Smooth muscle cell (in vitro differentiated cells): ENCODE measurements around the gene C2. TPM values are rescaled to one million over a fixed set of nuclear protein-coding genes. Genes with fewer than 3 reads are reported as not detected.
A peak's percentile ranks its signal among the peaks of the same experiment; 100 is the strongest.

Experiments
- DNase-seq: peaks from one replicate; lab custom pipeline; 2025; ENCODE audit not compliant: unreplicated experiment; lab: John Stamatoyannopoulos, UW
- H2AFZ ChIP-seq: fragments of 200-600 bp; sonication (generic); 2 replicates; pipeline ENCODE4 v1.6.0; 2016; ENCODE audit warnings: antibody characterized with exemption, low read depth, mild to moderate bottlenecking
- H3F3A ChIP-seq: fragments of 200-600 bp; sonication (generic); 2 replicates; pipeline ENCODE4 v1.6.0; 2017; ENCODE audit warnings: antibody characterized with exemption, low read depth
- H3K27ac ChIP-seq: fragments of 200-600 bp; sonication (generic); 2 replicates; pipeline ENCODE4 v1.5.1; 2016; ENCODE audit warnings: low read depth, mild to moderate bottlenecking
- H3K27me3 ChIP-seq: fragments of 200-600 bp; sonication (generic); 2 replicates; pipeline ENCODE4 v1.6.1; 2016; ENCODE audit warnings: low read depth, mild to moderate bottlenecking
- H3K36me3 ChIP-seq: fragments of 200-600 bp; sonication (generic); 2 replicates; pipeline ENCODE4 v1.5.1; 2016; ENCODE audit warnings: low read depth
- H3K4me1 ChIP-seq: fragments of 200-600 bp; sonication (generic); 2 replicates; pipeline ENCODE4 v1.5.1; 2016; ENCODE audit warnings: low read depth
- H3K4me2 ChIP-seq: fragments of 200-600 bp; sonication (generic); 2 replicates; pipeline ENCODE4 v1.6.0; 2016; ENCODE audit warnings: mild to moderate bottlenecking
- H3K4me3 ChIP-seq: fragments of 200-600 bp; sonication (generic); 2 replicates; pipeline ENCODE4 v1.5.1; 2016; ENCODE audit warnings: mild to moderate bottlenecking
- H3K79me2 ChIP-seq: fragments of 200-600 bp; sonication (generic); 2 replicates; pipeline ENCODE4 v1.6.0; 2016; ENCODE audit warnings: low read depth, mild to moderate bottlenecking
- H3K9ac ChIP-seq: fragments of 200-600 bp; sonication (generic); 2 replicates; pipeline ENCODE4 v1.6.0; 2016; ENCODE audit warnings: low read depth
- H3K9me3 ChIP-seq: fragments of 200-600 bp; sonication (generic); replicated peaks from 2 replicates; pipeline ENCODE4 v1.5.1; 2016; ENCODE audit warnings: low read depth
- H4K20me1 ChIP-seq: fragments of 200-600 bp; sonication (generic); 2 replicates; pipeline ENCODE4 v1.6.0; 2016; ENCODE audit warnings: low read depth
- CTCF ChIP-seq: fragments of 200-600 bp; sonication (generic); IDR thresholded peaks from 2 replicates; pipeline ENCODE4 v1.5.1; 2017; ENCODE audit warnings: borderline replicate concordance, mild to moderate bottlenecking, antibody characterized with exemption; ENCODE audit not compliant: insufficient read depth, poor library complexity, severe bottlenecking
- WGBS: methylation state at CpG from one replicate; pipeline ENCODE4 v1.1.7; 2016; ENCODE audit warnings: low lambda C conversion rate; 5-methylcytosine and 5-hydroxymethylcytosine counted together
- polyA plus RNA-seq: library from polyadenylated mRNA; unstranded; fragments of >200 nt; fragmentation: Nextera tagmentation; extraction: Ambion mirVana; gene quantifications from 2 replicates; pipeline ENCODE4 v1.2.1, GENCODE V29; 2016
- total RNA-seq: library from RNA; depleted of rRNA; stranded (reverse); fragments of >200 nt; gene quantifications from 2 replicates; pipeline ENCODE4 v1.2.3, GENCODE V29; 2014

Gene C2
- total and polyA plus RNA-seq, 2 experiments from 2014 or later: 0.37 TPM; not detected in 1

- H3K79me2 ChIP-seq: peaks cover 7% of the 10 kb centered on the region
- H3K27ac ChIP-seq: no peak overlapping the region
- no peaks in the 10 kb centered on the region for H4K20me1 ChIP-seq
- WGBS: 96% methylated on average over 3 of the region's 3 CpGs
- H3K9me3 ChIP-seq: no peaks in the 10 kb centered on the region
- no peak for DNase-seq
- H3K36me3 ChIP-seq: peaks cover 9% of the 10 kb centered on the region
- TF ChIP-seq CTCF: no peak
- H3K4me2 ChIP-seq: no peak overlapping the region
- no peak overlapping the region for H2AFZ ChIP-seq
- H3F3A ChIP-seq: no peaks in the 10 kb centered on the region
- peaks cover 7% of the 10 kb centered on the region for H3K4me1 ChIP-seq
- no peak overlapping the region for H3K4me3 ChIP-seq
- no peak overlapping the region for H3K9ac ChIP-seq
- H3K27me3 ChIP-seq: no peaks in the 10 kb centered on the region
These were observed 40.4 kb downstream of the C2 start for GRCh38 chr6:31967926-31968320.

- Histone ChIP-seq H2AFZ (no peak overlapping the region), H3K4me3 (no peak overlapping the region), H3K4me1 (peaks cover 11% of the 10 kb centered on the region), H3K27me3 (no peaks in the 10 kb centered on the region), H3K79me2 (peaks cover 11% of the 10 kb centered on the region), H4K20me1 (no peaks in the 10 kb centered on the region), H3K4me2 (no peak overlapping the region), H3K9ac (no peak overlapping the region), H3K27ac (no peak overlapping the region), H3F3A (no peaks in the 10 kb centered on the region), H3K36me3 (peaks cover 9% of the 10 kb centered on the region), H3K9me3 (no peaks in the 10 kb centered on the region)
- no peak for DNase-seq
- no peak for TF ChIP-seq CTCF
- WGBS: 98% methylated on average over 11 of the region's 11 CpGs
These were observed 40.8 kb downstream of the C2 start for GRCh38 chr6:31968326-31968725.

GRCh38 chr6:31968791-31969711 is 41.5 kb downstream of the C2 start:
- H3K27me3 ChIP-seq: no peaks in the 10 kb centered on the region
- H3K27ac ChIP-seq: peak overlapping the region; percentile 96
- H3F3A ChIP-seq: no peaks in the 10 kb centered on the region
- DNase-seq: no peak
- no peak overlapping the region for H3K9ac ChIP-seq
- no peaks in the 10 kb centered on the region for H3K9me3 ChIP-seq
- no peak overlapping the region for H3K4me2 ChIP-seq
- 99% methylated on average over 23 of the region's 23 CpGs for WGBS
- H4K20me1 ChIP-seq: no peaks in the 10 kb centered on the region
- no peak overlapping the region for H2AFZ ChIP-seq
- no peak overlapping the region for H3K4me3 ChIP-seq
- H3K4me1 ChIP-seq: peaks cover 14% of the 10 kb centered on the region
- TF ChIP-seq CTCF: no peak
- H3K79me2 ChIP-seq: peaks cover 18% of the 10 kb centered on the region
- peaks cover 9% of the 10 kb centered on the region for H3K36me3 ChIP-seq
